HEK293 (cell line): ENCODE data around the gene FAM168A.

Experiments
- CTCF ChIA-PET: fragments of 350-600 bp; formaldehyde crosslinking; extraction: SDS; loops from one replicate; lab custom pipeline; 2021; ENCODE audit warnings: antibody characterized with exemption; lab: Yijun Ruan, JAX
- POLR2A ChIA-PET: fragments of 300-600 bp; formaldehyde crosslinking; extraction: SDS; loops from one replicate; lab custom pipeline; 2020; ENCODE audit warnings: antibody characterized with exemption, inconsistent platforms; lab: Yijun Ruan, JAX
- H3K27ac ChIP-seq: fragments of 200-500 bp; sonication (Bioruptor generic); 2 replicates; pipeline ENCODE4 v1.5.1; 2014; ENCODE audit warnings: low read depth, low read length, control low read depth, inconsistent platforms; ENCODE audit errors: extremely low read depth
- H3K36me3 ChIP-seq, 2 experiments: fragments of 200-500 bp in 1 of 2; sonication (Bioruptor generic) in 1 of 2; 1 replicate in 1 of 2; 2 replicates in 1 of 2; pipeline ENCODE4 v1.5.1; 2014 to 2017; ENCODE audit warnings: inconsistent platforms in 2 of 2, low read length in 2 of 2; ENCODE audit not compliant: control insufficient read depth in 2 of 2, insufficient read depth in 1 of 2
- H3K4me1 ChIP-seq: fragments of 200-500 bp; sonication (Bioruptor generic); 2 replicates; pipeline ENCODE4 v1.5.1; 2014; ENCODE audit warnings: mild to moderate bottlenecking, low read length, inconsistent platforms; ENCODE audit not compliant: control insufficient read depth, insufficient read depth
- H3K4me3 ChIP-seq: 2 replicates; pipeline ENCODE4 v1.5.1; 2011; ENCODE audit warnings: low read depth, mild to moderate bottlenecking, control low read depth, low read length, moderate library complexity
- H3K9me3 ChIP-seq: fragments of 200-500 bp; sonication (Bioruptor generic); 2 replicates; pipeline ENCODE4 v1.5.1; 2014; ENCODE audit warnings: low read depth, low read length, inconsistent platforms; ENCODE audit not compliant: control insufficient read depth, insufficient read depth
- GLI2 ChIP-seq: fragments of 450-650 bp; formaldehyde crosslinking; IDR thresholded peaks from 2 replicates; pipeline ENCODE4; 2017; ENCODE audit warnings: missing biosample characterization, missing genetic modification characterization, low read depth, borderline replicate concordance
- HOXA7 ChIP-seq: sonication (generic); formaldehyde crosslinking; IDR thresholded peaks from 2 replicates; pipeline ENCODE4 v1.8.1; 2022; ENCODE audit warnings: missing genetic modification reagents, borderline replicate concordance
- OSR2 ChIP-seq: fragments of 450-650 bp; formaldehyde crosslinking; IDR thresholded peaks from 2 replicates; pipeline ENCODE4 v1.5.1; 2016; ENCODE audit warnings: missing biosample characterization, missing genetic modification characterization
- TRIM28 ChIP-seq: IDR thresholded peaks from 2 replicates; pipeline ENCODE4 v1.6.1; 2011; ENCODE audit warnings: low read length, control low read depth, borderline replicate concordance
- ZBTB1 ChIP-seq: fragments of 450-650 bp; formaldehyde crosslinking; IDR thresholded peaks from 2 replicates; pipeline ENCODE4 v1.5.1; 2016; ENCODE audit warnings: missing biosample characterization, missing genetic modification characterization
- ZBTB20 ChIP-seq: fragments of 450-650 bp; formaldehyde crosslinking; IDR thresholded peaks from 2 replicates; pipeline ENCODE4 v1.5.1; 2016; ENCODE audit warnings: missing biosample characterization, missing genetic modification characterization
- ZIC2 ChIP-seq: fragments of 450-650 bp; formaldehyde crosslinking; IDR thresholded peaks from 2 replicates; pipeline ENCODE4 v1.5.1; 2016; ENCODE audit warnings: missing biosample characterization, missing genetic modification characterization
- ZNF112 ChIP-seq: fragments of 450-650 bp; formaldehyde crosslinking; IDR thresholded peaks from 2 replicates; pipeline ENCODE4 v1.5.0; 2017; ENCODE audit warnings: missing biosample characterization, missing genetic modification characterization
- ZNF133 ChIP-seq: fragments of 450-650 bp; formaldehyde crosslinking; IDR thresholded peaks from 2 replicates; pipeline ENCODE4 v1.5.1; 2016; ENCODE audit warnings: missing biosample characterization, missing genetic modification characterization
- ZNF19 ChIP-seq: fragments of 450-650 bp; formaldehyde crosslinking; IDR thresholded peaks from 2 replicates; pipeline ENCODE4; 2016; ENCODE audit warnings: missing biosample characterization, missing genetic modification characterization, low read depth
- ZNF223 ChIP-seq: fragments of 450-650 bp; formaldehyde crosslinking; IDR thresholded peaks from 2 replicates; pipeline ENCODE4 v1.5.1; 2016; ENCODE audit warnings: missing biosample characterization, missing genetic modification characterization
- ZNF248 ChIP-seq: fragments of 450-650 bp; formaldehyde crosslinking; IDR thresholded peaks from 2 replicates; pipeline ENCODE4 v1.5.1; 2017; ENCODE audit warnings: missing biosample characterization, missing genetic modification characterization
- ZNF266 ChIP-seq: fragments of 450-650 bp; formaldehyde crosslinking; IDR thresholded peaks from 2 replicates; pipeline ENCODE4 v1.5.1; 2016; ENCODE audit warnings: missing biosample characterization, missing genetic modification characterization, low read depth
- ZNF423 ChIP-seq: fragments of 450-650 bp; formaldehyde crosslinking; IDR thresholded peaks from 2 replicates; pipeline ENCODE4 v1.5.1; 2016; ENCODE audit warnings: missing biosample characterization, missing genetic modification characterization
- ZNF529 ChIP-seq: fragments of 450-650 bp; formaldehyde crosslinking; IDR thresholded peaks from 2 replicates; pipeline ENCODE4 v1.5.1; 2017; ENCODE audit warnings: missing genetic modification characterization, missing biosample characterization; ENCODE audit not compliant: insufficient replicate concordance
- ZNF561 ChIP-seq: fragments of 450-650 bp; IDR thresholded peaks from 2 replicates; pipeline ENCODE4 v1.5.1; 2018; ENCODE audit warnings: missing biosample characterization, missing genetic modification characterization, borderline replicate concordance
- ZNF571 ChIP-seq: fragments of 450-650 bp; formaldehyde crosslinking; IDR thresholded peaks from 2 replicates; pipeline ENCODE4 v1.5.0; 2017; ENCODE audit warnings: missing biosample characterization, missing genetic modification characterization
- ZNF624 ChIP-seq: fragments of 450-650 bp; formaldehyde crosslinking; IDR thresholded peaks from 2 replicates; pipeline ENCODE4 v1.5.1; 2017; ENCODE audit warnings: missing biosample characterization, missing genetic modification characterization
- ZNF658 ChIP-seq: fragments of 450-650 bp; formaldehyde crosslinking; IDR thresholded peaks from 2 replicates; pipeline ENCODE4; 2016; ENCODE audit warnings: missing biosample characterization, missing genetic modification characterization
- ZNF660 ChIP-seq: fragments of 450-650 bp; IDR thresholded peaks from 2 replicates; pipeline ENCODE4 v1.5.1; 2018; ENCODE audit warnings: missing biosample characterization, mild to moderate bottlenecking, missing genetic modification characterization
- ZNF664 ChIP-seq: fragments of 450-650 bp; formaldehyde crosslinking; IDR thresholded peaks from 2 replicates; pipeline ENCODE4 v1.5.1; 2016; ENCODE audit warnings: missing biosample characterization, missing genetic modification characterization
- ZNF76 ChIP-seq: fragments of 450-650 bp; formaldehyde crosslinking; IDR thresholded peaks from 2 replicates; pipeline ENCODE4; 2016; ENCODE audit warnings: low read depth, missing biosample characterization, missing genetic modification characterization, borderline replicate concordance
- ZNF843 ChIP-seq: fragments of 450-650 bp; formaldehyde crosslinking; IDR thresholded peaks from 2 replicates; pipeline ENCODE4 v1.5.1; 2016; ENCODE audit warnings: missing biosample characterization, missing genetic modification characterization
- TF ChIP-seq, protein P1 (sequence below): IDR thresholded peaks from 2 replicates; pipeline ENCODE4 v1.6.1; 2011; ENCODE audit warnings: mild to moderate bottlenecking, low read depth, low read length, borderline replicate concordance
- TF ChIP-seq, protein P2 (sequence below): fragments of 450-650 bp; formaldehyde crosslinking; conservative IDR thresholded peaks from 2 replicates; pipeline ENCODE4 v1.5.1; 2016; ENCODE audit warnings: low read depth, missing biosample characterization, missing genetic modification characterization
- TF ChIP-seq, protein P3 (sequence below): fragments of 450-650 bp; formaldehyde crosslinking; IDR thresholded peaks from 2 replicates; pipeline ENCODE4 v1.5.1; 2016; ENCODE audit warnings: missing biosample characterization, missing genetic modification characterization
- TF ChIP-seq, protein P4 (sequence below): fragments of 450-650 bp; formaldehyde crosslinking; IDR thresholded peaks from 2 replicates; pipeline ENCODE4 v1.5.1; 2016; ENCODE audit warnings: missing biosample characterization, missing genetic modification characterization
- TF ChIP-seq, protein P5 (sequence below): fragments of 450-650 bp; formaldehyde crosslinking; IDR thresholded peaks from 2 replicates; pipeline ENCODE4 v1.5.1; 2017; ENCODE audit warnings: missing biosample characterization, missing genetic modification characterization

The FAM168A gene

DNA sequence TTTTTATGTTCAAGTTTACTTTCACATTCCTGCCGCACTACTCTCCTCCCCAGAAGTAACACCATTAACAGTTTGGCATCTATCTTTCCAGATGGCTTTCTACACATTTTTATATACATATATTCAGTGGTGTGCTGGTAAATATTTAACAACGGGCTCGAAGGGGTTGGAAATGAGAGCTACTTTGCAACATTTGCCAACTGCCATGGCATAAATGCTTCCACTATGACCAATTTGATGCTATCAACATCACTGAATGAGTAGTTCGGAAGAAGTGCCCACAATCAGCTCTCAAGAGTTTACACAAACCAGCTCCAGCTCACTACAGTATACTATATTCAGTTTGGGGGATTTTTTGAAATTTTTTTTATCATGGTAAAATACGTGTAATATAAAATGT lies 166.5 kb downstream of the FAM168A start:
- H3K4me3 ChIP-seq: no peak overlapping the region
- H3K4me1 ChIP-seq: no peaks in the 10 kb centered on the region
- no peak for TF ChIP-seq ZBTB1 (tag by site-specific recombination)
- TF ChIP-seq TRIM28: no peak
- no peak for TF ChIP-seq ZNF266 (tag by site-specific recombination)
- no peak for TF ChIP-seq ZNF423
- TF ChIP-seq ZNF624 (tag by site-specific recombination): no peak
- TF ChIP-seq ZNF223 (tag by site-specific recombination): no peak
- TF ChIP-seq ZNF248 (tag by site-specific recombination): no peak
- no peak for TF ChIP-seq ZIC2 (tag by site-specific recombination)
- TF ChIP-seq ZNF561 (tag by site-specific recombination): no peak
- TF ChIP-seq, protein P1, sequence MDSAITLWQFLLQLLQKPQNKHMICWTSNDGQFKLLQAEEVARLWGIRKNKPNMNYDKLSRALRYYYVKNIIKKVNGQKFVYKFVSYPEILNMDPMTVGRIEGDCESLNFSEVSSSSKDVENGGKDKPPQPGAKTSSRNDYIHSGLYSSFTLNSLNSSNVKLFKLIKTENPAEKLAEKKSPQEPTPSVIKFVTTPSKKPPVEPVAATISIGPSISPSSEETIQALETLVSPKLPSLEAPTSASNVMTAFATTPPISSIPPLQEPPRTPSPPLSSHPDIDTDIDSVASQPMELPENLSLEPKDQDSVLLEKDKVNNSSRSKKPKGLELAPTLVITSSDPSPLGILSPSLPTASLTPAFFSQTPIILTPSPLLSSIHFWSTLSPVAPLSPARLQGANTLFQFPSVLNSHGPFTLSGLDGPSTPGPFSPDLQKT: no peak
- no peak for TF ChIP-seq ZNF112 (tag by site-specific recombination)
- TF ChIP-seq ZNF76 (tag by site-specific recombination): no peak
- TF ChIP-seq, all 188 proteins: peak for 0
- ChIA-PET CTCF (interaction anchor here (1.1 kb wide), 1 partner anchor 229 kb away, joined by 4 read pairs; no protein-coding TSS in a partner anchor), POLR2A (no interaction called here)
- Histone ChIP-seq H3K27ac (no peak overlapping the region), H3K9me3 (no peaks in the 10 kb centered on the region), H3K36me3 (peaks cover 0 to 7% of the 10 kb centered on the region in 2 experiments; a peak in 2 of 3 replicates)

DNA sequence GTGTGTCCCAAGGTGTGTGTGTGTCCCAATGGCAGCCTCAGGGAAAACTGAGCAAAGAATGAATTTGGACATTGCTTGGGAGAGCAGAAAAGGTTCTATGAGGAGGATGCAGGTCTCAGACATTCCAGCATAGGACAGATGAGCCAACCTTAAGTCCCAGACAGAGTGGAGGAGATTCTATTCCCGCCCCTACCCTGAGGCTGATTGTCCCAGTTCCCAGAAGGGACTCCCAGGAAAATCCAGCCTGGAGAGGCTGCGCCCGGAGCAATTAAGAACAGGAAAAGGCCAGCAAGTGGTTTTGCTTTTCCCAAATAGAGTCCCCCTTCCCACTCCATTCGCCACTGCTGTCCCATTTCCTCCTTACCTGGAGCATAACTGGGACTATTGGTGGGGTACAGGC lies 167.6 kb downstream of the FAM168A start:
- no peaks in the 10 kb centered on the region for H3K4me1 ChIP-seq
- peaks cover 0 to 7% of the 10 kb centered on the region in 2 experiments; a peak in 2 of 3 replicates for H3K36me3 ChIP-seq
- no peak overlapping the region for H3K4me3 ChIP-seq
- no peak overlapping the region for H3K27ac ChIP-seq
- H3K9me3 ChIP-seq: no peaks in the 10 kb centered on the region
- POLR2A ChIA-PET: no interaction called here
- CTCF ChIA-PET: interaction anchor here (0.7 to 1.8 kb wide), 3 partner anchors 16 to 81 kb away, joined by 3 to 5 read pairs (median 3); no protein-coding TSS in a partner anchor
- TF ChIP-seq ZNF112 (tag by site-specific recombination) (no peak), OSR2 (tag by site-specific recombination) (no peak), ZNF843 (tag by site-specific recombination) (no peak), ZNF658 (tag by site-specific recombination) (no peak), ZNF660 (tag by site-specific recombination) (no peak), GLI2 (tag by site-specific recombination) (no peak), ZNF529 (no peak), ZNF19 (tag by site-specific recombination) (no peak), ZNF664 (tag by site-specific recombination) (no peak), HOXA7 (no peak), ZNF133 (tag by site-specific recombination) (no peak), ZNF571 (no peak), ZBTB20 (no peak)
- TF ChIP-seq, protein P2, sequence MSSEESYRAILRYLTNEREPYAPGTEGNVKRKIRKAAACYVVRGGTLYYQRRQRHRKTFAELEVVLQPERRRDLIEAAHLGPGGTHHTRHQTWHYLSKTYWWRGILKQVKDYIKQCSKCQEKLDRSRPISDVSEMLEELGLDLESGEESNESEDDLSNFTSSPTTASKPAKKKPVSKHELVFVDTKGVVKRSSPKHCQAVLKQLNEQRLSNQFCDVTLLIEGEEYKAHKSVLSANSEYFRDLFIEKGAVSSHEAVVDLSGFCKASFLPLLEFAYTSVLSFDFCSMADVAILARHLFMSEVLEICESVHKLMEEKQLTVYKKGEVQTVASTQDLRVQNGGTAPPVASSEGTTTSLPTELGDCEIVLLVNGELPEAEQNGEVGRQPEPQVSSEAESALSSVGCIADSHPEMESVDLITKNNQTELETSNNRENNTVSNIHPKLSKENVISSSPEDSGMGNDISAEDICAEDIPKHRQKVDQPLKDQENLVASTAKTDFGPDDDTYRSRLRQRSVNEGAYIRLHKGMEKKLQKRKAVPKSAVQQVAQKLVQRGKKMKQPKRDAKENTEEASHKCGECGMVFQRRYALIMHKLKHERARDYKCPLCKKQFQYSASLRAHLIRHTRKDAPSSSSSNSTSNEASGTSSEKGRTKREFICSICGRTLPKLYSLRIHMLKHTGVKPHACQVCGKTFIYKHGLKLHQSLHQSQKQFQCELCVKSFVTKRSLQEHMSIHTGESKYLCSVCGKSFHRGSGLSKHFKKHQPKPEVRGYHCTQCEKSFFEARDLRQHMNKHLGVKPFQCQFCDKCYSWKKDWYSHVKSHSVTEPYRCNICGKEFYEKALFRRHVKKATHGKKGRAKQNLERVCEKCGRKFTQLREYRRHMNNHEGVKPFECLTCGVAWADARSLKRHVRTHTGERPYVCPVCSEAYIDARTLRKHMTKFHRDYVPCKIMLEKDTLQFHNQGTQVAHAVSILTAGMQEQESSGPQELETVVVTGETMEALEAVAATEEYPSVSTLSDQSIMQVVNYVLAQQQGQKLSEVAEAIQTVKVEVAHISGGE (tag by site-specific recombination): no peak
- TF ChIP-seq, protein P3, sequence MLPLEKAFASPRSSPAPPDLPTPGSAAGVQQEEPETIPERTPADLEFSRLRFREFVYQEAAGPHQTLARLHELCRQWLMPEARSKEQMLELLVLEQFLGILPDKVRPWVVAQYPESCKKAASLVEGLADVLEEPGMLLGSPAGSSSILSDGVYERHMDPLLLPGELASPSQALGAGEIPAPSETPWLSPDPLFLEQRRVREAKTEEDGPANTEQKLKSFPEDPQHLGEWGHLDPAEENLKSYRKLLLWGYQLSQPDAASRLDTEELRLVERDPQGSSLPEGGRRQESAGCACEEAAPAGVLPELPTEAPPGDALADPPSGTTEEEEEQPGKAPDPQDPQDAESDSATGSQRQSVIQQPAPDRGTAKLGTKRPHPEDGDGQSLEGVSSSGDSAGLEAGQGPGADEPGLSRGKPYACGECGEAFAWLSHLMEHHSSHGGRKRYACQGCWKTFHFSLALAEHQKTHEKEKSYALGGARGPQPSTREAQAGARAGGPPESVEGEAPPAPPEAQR (tag by site-specific recombination): no peak
- TF ChIP-seq, protein P4, sequence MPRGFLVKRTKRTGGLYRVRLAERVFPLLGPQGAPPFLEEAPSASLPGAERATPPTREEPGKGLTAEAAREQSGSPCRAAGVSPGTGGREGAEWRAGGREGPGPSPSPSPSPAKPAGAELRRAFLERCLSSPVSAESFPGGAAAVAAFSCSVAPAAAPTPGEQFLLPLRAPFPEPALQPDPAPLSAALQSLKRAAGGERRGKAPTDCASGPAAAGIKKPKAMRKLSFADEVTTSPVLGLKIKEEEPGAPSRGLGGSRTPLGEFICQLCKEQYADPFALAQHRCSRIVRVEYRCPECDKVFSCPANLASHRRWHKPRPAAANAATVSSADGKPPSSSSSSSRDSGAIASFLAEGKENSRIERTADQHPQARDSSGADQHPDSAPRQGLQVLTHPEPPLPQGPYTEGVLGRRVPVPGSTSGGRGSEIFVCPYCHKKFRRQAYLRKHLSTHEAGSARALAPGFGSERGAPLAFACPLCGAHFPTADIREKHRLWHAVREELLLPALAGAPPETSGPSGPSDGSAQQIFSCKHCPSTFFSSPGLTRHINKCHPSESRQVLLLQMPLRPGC (tag by site-specific recombination): no peak
- TF ChIP-seq, protein P5, sequence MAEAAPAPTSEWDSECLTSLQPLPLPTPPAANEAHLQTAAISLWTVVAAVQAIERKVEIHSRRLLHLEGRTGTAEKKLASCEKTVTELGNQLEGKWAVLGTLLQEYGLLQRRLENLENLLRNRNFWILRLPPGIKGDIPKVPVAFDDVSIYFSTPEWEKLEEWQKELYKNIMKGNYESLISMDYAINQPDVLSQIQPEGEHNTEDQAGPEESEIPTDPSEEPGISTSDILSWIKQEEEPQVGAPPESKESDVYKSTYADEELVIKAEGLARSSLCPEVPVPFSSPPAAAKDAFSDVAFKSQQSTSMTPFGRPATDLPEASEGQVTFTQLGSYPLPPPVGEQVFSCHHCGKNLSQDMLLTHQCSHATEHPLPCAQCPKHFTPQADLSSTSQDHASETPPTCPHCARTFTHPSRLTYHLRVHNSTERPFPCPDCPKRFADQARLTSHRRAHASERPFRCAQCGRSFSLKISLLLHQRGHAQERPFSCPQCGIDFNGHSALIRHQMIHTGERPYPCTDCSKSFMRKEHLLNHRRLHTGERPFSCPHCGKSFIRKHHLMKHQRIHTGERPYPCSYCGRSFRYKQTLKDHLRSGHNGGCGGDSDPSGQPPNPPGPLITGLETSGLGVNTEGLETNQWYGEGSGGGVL: no peak
